Natural killer cell (primary cell): ENCODE measurements around the gene FGGY. TPM values are rescaled to one million over a fixed set of nuclear protein-coding genes. Genes with fewer than 3 reads are reported as not detected.

Experiments used
- ATAC-seq, 3 donors: fragments of 150-1000 bp in 2 of 3; fragments of 200-7000 bp in 1 of 3; cut with Tn5 transposase; 1 replicate in 1 of 3; 2 replicates in 2 of 3; pipeline ENCODE4 v1.10.0; 2021; ENCODE audit warnings: mild to moderate bottlenecking in 2 of 3, moderate library complexity in 2 of 3
- DNase-seq, 2 donors: peaks; one replicate each; pipeline versions ENCODE4 v3.0.0 to v3.0.0-alpha.2; 2013 to 2021; ENCODE audit warnings: mixed read lengths in 1 of 2
- H3K27ac ChIP-seq: one replicate; pipeline ENCODE4 v1.5.1; 2013; ENCODE audit warnings: mild to moderate bottlenecking, low read length
- H3K27me3 ChIP-seq: one replicate; pipeline ENCODE4 v1.6.1; 2013; ENCODE audit warnings: low read length; ENCODE audit not compliant: control insufficient read depth, insufficient read depth
- H3K36me3 ChIP-seq: one replicate; pipeline ENCODE4 v1.6.1; 2013; ENCODE audit warnings: low read length; ENCODE audit not compliant: control insufficient read depth, insufficient read depth
- H3K4me1 ChIP-seq: one replicate; pipeline ENCODE4 v1.6.1; 2013; ENCODE audit warnings: low read length; ENCODE audit not compliant: control insufficient read depth, insufficient read depth
- H3K4me3 ChIP-seq: one replicate; pipeline ENCODE4 v1.5.1; 2013; ENCODE audit warnings: low read length
- H3K9me3 ChIP-seq: one replicate; pipeline ENCODE4 v1.6.1; 2013; ENCODE audit warnings: low read length; ENCODE audit not compliant: control insufficient read depth, insufficient read depth
- H3K27ac Mint-ChIP-seq, 2 donors: one replicate each; pipeline ENCODE4 v1.8.0; 2022; ENCODE audit warnings: mild to moderate bottlenecking in 2 of 2, mixed read lengths in 2 of 2, moderate library complexity in 1 of 2
- H3K27me3 Mint-ChIP-seq, 2 donors: one replicate each; pipeline ENCODE4 v1.8.0; 2022; ENCODE audit warnings: low read depth in 2 of 2, mixed read lengths in 2 of 2
- H3K36me3 Mint-ChIP-seq: one replicate; pipeline ENCODE4 v1.8.0; 2022; ENCODE audit warnings: mixed read lengths
- H3K4me1 Mint-ChIP-seq, 2 donors: one replicate each; pipeline ENCODE4 v1.8.0; 2022; ENCODE audit warnings: mixed read lengths in 2 of 2
- H3K4me3 Mint-ChIP-seq: one replicate; pipeline ENCODE4 v1.8.0; 2022; ENCODE audit warnings: mild to moderate bottlenecking, moderate library complexity, mixed read lengths
- H3K9me3 Mint-ChIP-seq, 2 donors: one replicate each; pipeline ENCODE4 v1.8.0; 2022; ENCODE audit warnings: mixed read lengths in 2 of 2
- CTCF ChIP-seq: fragments of 200-600 bp; IDR thresholded peaks from one replicate; pipeline ENCODE4 v1.8.0; 2022; ENCODE audit warnings: antibody characterized with exemption
- WGBS: methylation state at CpG from one replicate; pipeline ENCODE4 v1.1.7; 2013; ENCODE audit warnings: missing lambda C conversion rate; ENCODE audit not compliant: insufficient coverage; 5-methylcytosine and 5-hydroxymethylcytosine counted together
- intact Hi-C: fragments of 100-400 bp; cut with micrococcal nuclease; formaldehyde crosslinking; loops from one replicate; pipeline ENCODE4 v1.14.2; 2022
- total RNA-seq, 4 donors: library from RNA; stranded (reverse); fragments of 120-200 nt in 1 of 4; gene quantifications; one replicate each; pipeline versions ENCODE4 v1.2.3 to v1.2.4, GENCODE V29; 2013 to 2022

FGGY gene
- total RNA-seq, 3 donors from 2014 or later (not counting 1 experiment from before 2014, with no cell fraction given): 21.8 to 31.5 (median 21.8) TPM

- Mint-ChIP-seq H3K36me3 (no peaks in the 10 kb centered on the region), H3K4me1 (peaks cover 0 to 3% of the 10 kb centered on the region in 2 donors), H3K4me3 (no peak overlapping the region), H3K27me3 (peaks cover 2 to 5% of the 10 kb centered on the region in 2 donors), H3K9me3 (no peaks in the 10 kb centered on the region), H3K27ac (no peak overlapping the region)
- DNase-seq: no peak
- intact Hi-C loops: no loop called here
- no peaks in the 10 kb centered on the region for H3K36me3 ChIP-seq
- TF ChIP-seq CTCF: no peak
- H3K4me3 ChIP-seq: no peak overlapping the region
- no CpG with 5 or more reads among the region's 2 CpGs for WGBS
- no peaks in the 10 kb centered on the region for H3K9me3 ChIP-seq
- no peak overlapping the region for H3K27ac ChIP-seq
- no peaks in the 10 kb centered on the region for H3K4me1 ChIP-seq
- no peak for ATAC-seq
- no peaks in the 10 kb centered on the region for H3K27me3 ChIP-seq
These were observed 189.7 kb downstream of the FGGY start for GRCh38 chr1:59486615-59487014.

- DNase-seq (no peak), ATAC-seq (no peak)
- Mint-ChIP-seq H3K27ac (no peak overlapping the region), H3K9me3 (no peaks in the 10 kb centered on the region), H3K4me3 (no peak overlapping the region), H3K4me1 (peaks cover 0 to 3% of the 10 kb centered on the region in 2 donors), H3K27me3 (peaks cover 2 to 8% of the 10 kb centered on the region in 2 donors), H3K36me3 (no peaks in the 10 kb centered on the region)
- intact Hi-C loops: no loop called here
- Histone ChIP-seq H3K4me1 (no peaks in the 10 kb centered on the region), H3K4me3 (no peak overlapping the region), H3K27ac (no peak overlapping the region), H3K9me3 (no peaks in the 10 kb centered on the region), H3K36me3 (no peaks in the 10 kb centered on the region), H3K27me3 (no peaks in the 10 kb centered on the region)
- WGBS: 73% methylated on average over 2 of the region's 2 CpGs
- TF ChIP-seq CTCF: no peak
These were observed 190.6 kb downstream of the FGGY start for GRCh38 chr1:59487335-59488031.

GRCh38 chr1:59492500-59492899, 195.6 kb downstream of the FGGY start:
- DNase-seq: no peak
- Histone ChIP-seq H3K36me3 (no peaks in the 10 kb centered on the region), H3K9me3 (no peaks in the 10 kb centered on the region), H3K27ac (no peak overlapping the region), H3K4me1 (no peaks in the 10 kb centered on the region), H3K27me3 (no peaks in the 10 kb centered on the region), H3K4me3 (no peak overlapping the region)
- WGBS: 93% methylated on average over 1 of the region's 1 CpG
- no peak overlapping the region for H3K27ac Mint-ChIP-seq
- peaks cover 2 to 8% of the 10 kb centered on the region in 2 donors for H3K27me3 Mint-ChIP-seq
- TF ChIP-seq CTCF: no peak
- no peaks in the 10 kb centered on the region for H3K36me3 Mint-ChIP-seq
- peaks cover 0 to 6% of the 10 kb centered on the region in 2 donors for H3K4me1 Mint-ChIP-seq
- ATAC-seq: no peak
- intact Hi-C loops: no loop called here
- no peak overlapping the region for H3K4me3 Mint-ChIP-seq
- H3K9me3 Mint-ChIP-seq: no peaks in the 10 kb centered on the region
